ENCODE data around the gene CAMK1D.

GRCh38 chr10:12435348-12435747 lies 86.0 kb downstream of the CAMK1D start:
- no peak for TF ChIP-seq CTCF (IDR thresholded peaks at IDR 0.05)
- no peak for TF ChIP-seq POLR2AphosphoS5 (IDR thresholded peaks at IDR 0.05; ENCODE audit: low read depth, low read length)

Data from SK-N-SH (cell line).